H9 (cell line): ENCODE measurements around the gene TRIO. TPM values are rescaled to one million over a fixed set of nuclear protein-coding genes. Genes with fewer than 3 reads are reported as not detected.

Experiments used
- DNase-seq: peaks from one replicate; pipeline ENCODE4 v3.0.0-alpha.2; 2017
- H2AFZ ChIP-seq: one replicate; pipeline ENCODE4 v1.6.1; 2013; ENCODE audit warnings: mild to moderate bottlenecking, low read length, control low read depth, moderate library complexity
- H2AK5ac ChIP-seq: 2 replicates; pipeline ENCODE4 v1.6.1; 2013; ENCODE audit warnings: low read length, control low read depth, mixed read lengths; ENCODE audit not compliant: insufficient read length
- H2BK120ac ChIP-seq: one replicate; pipeline ENCODE4 v1.6.1; 2013; ENCODE audit warnings: low read depth, mild to moderate bottlenecking, low read length, control low read depth, inconsistent platforms; ENCODE audit not compliant: poor library complexity, severe bottlenecking
- H2BK12ac ChIP-seq: 2 replicates; pipeline ENCODE4 v1.6.1; 2013; ENCODE audit warnings: low read length, control low read depth, mixed read lengths, low read depth; ENCODE audit not compliant: insufficient read length
- H2BK15ac ChIP-seq: 2 replicates; pipeline ENCODE4 v1.6.1; 2013; ENCODE audit warnings: low read depth, low read length, control low read depth
- H2BK20ac ChIP-seq: one replicate; pipeline ENCODE4 v1.6.1; 2013; ENCODE audit warnings: low read depth, mild to moderate bottlenecking, low read length, control low read depth, inconsistent platforms; ENCODE audit not compliant: poor library complexity, severe bottlenecking
- H2BK5ac ChIP-seq: 2 replicates; pipeline ENCODE4 v1.6.1; 2013; ENCODE audit warnings: low read length, control low read depth, mixed read lengths; ENCODE audit not compliant: insufficient read length
- H3K14ac ChIP-seq: 2 replicates; pipeline ENCODE4 v1.6.1; 2013; ENCODE audit warnings: low read length, control low read depth; ENCODE audit not compliant: insufficient read depth
- H3K18ac ChIP-seq: 2 replicates; pipeline ENCODE4 v1.6.1; 2013; ENCODE audit warnings: low read depth, mild to moderate bottlenecking, mixed read lengths, low read length, control low read depth; ENCODE audit not compliant: insufficient read length
- H3K23ac ChIP-seq: 2 replicates; pipeline ENCODE4 v1.6.1; 2013; ENCODE audit warnings: low read length, control low read depth, mixed read lengths, low read depth; ENCODE audit not compliant: insufficient read length
- H3K23me2 ChIP-seq: 2 replicates; pipeline ENCODE4 v1.6.1; 2013; ENCODE audit warnings: low read depth, mild to moderate bottlenecking, mixed read lengths, low read length, control low read depth; ENCODE audit not compliant: insufficient read length, poor library complexity, severe bottlenecking
- H3K27ac ChIP-seq: 2 replicates; pipeline ENCODE4 v1.5.1; 2013; ENCODE audit warnings: low read length, control low read depth, mixed read lengths, low read depth; ENCODE audit not compliant: insufficient read length
- H3K27me3 ChIP-seq: 2 replicates; pipeline ENCODE4 v1.6.1; 2013; ENCODE audit warnings: low read length, control low read depth, inconsistent platforms; ENCODE audit not compliant: insufficient read depth
- H3K4ac ChIP-seq: 2 replicates; pipeline ENCODE4 v1.6.1; 2013; ENCODE audit warnings: low read depth, mild to moderate bottlenecking, control low read depth, inconsistent platforms, low read length, moderate library complexity
- H3K4me1 ChIP-seq: 2 replicates; pipeline ENCODE4 v1.6.1; 2013; ENCODE audit warnings: low read length, control low read depth, inconsistent platforms; ENCODE audit not compliant: insufficient read depth
- H3K4me2 ChIP-seq: 2 replicates; pipeline ENCODE4 v1.6.1; 2013; ENCODE audit warnings: low read length, control low read depth, mixed read lengths; ENCODE audit not compliant: insufficient read length, insufficient read depth
- H3K56ac ChIP-seq: 2 replicates; pipeline ENCODE4 v1.6.1; 2013; ENCODE audit warnings: low read depth, mild to moderate bottlenecking, mixed read lengths, low read length, control low read depth; ENCODE audit not compliant: insufficient read length
- H3K79me1 ChIP-seq: 2 replicates; pipeline ENCODE4 v1.6.1; 2013; ENCODE audit warnings: low read depth, mild to moderate bottlenecking, moderate library complexity, low read length, control low read depth, inconsistent platforms; ENCODE audit not compliant: insufficient read depth, poor library complexity, severe bottlenecking
- H3K79me2 ChIP-seq: 2 replicates; pipeline ENCODE4 v1.6.1; 2013; ENCODE audit warnings: low read length, control low read depth, inconsistent platforms; ENCODE audit not compliant: insufficient read depth
- H3K9ac ChIP-seq: 2 replicates; pipeline ENCODE4 v1.6.1; 2013; ENCODE audit warnings: low read length, control low read depth, mixed read lengths; ENCODE audit not compliant: insufficient read length; ENCODE audit errors: extremely low read depth
- H3K9me3 ChIP-seq: one replicate; pipeline ENCODE4 v1.6.1; 2013; ENCODE audit warnings: low read depth, low read length, inconsistent platforms; ENCODE audit not compliant: control insufficient read depth
- H3T11ph ChIP-seq: one replicate; pipeline ENCODE4 v1.6.1; 2013; ENCODE audit warnings: mild to moderate bottlenecking, low read length, control low read depth, inconsistent platforms
- H4K20me1 ChIP-seq: one replicate; pipeline ENCODE4 v1.6.1; 2013; ENCODE audit not compliant: control insufficient read depth, insufficient read length, insufficient read depth
- H4K5ac ChIP-seq: 2 replicates; pipeline ENCODE4 v1.6.1; 2013; ENCODE audit warnings: low read depth, mild to moderate bottlenecking, mixed read lengths, low read length, control low read depth; ENCODE audit not compliant: insufficient read length
- H4K8ac ChIP-seq: replicated peaks from 2 replicates; pipeline ENCODE4 v1.6.1; 2013; ENCODE audit warnings: low read length, control low read depth, mixed read lengths, low read depth; ENCODE audit not compliant: insufficient read length
- H4K91ac ChIP-seq: 2 replicates; pipeline ENCODE4 v1.6.1; 2013; ENCODE audit warnings: low read depth, mild to moderate bottlenecking, moderate library complexity, mixed read lengths, low read length, control low read depth; ENCODE audit not compliant: insufficient read length
- H3K27ac Mint-ChIP-seq, 3 experiments: 2 replicates in 2 of 3; 3 replicates in 1 of 3; pipeline ENCODE4 v1.8.0; 2020 to 2021; ENCODE audit warnings: mixed read lengths in 3 of 3, mild to moderate bottlenecking in 1 of 3, moderate library complexity in 1 of 3
- H3K27me3 Mint-ChIP-seq: 2 replicates; pipeline ENCODE4 v1.8.0; 2021; ENCODE audit warnings: low read depth, mild to moderate bottlenecking, moderate library complexity, mixed read lengths
- H3K36me3 Mint-ChIP-seq, 3 experiments: 2 replicates in 2 of 3; 3 replicates in 1 of 3; pipeline ENCODE4 v1.8.0; 2020 to 2021; ENCODE audit warnings: low read depth in 3 of 3, mixed read lengths in 3 of 3; ENCODE audit not compliant: insufficient read depth in 1 of 3
- H3K4me1 Mint-ChIP-seq, 2 experiments: 2 replicates each; pipeline ENCODE4 v1.8.0; 2020; ENCODE audit warnings: mixed read lengths in 2 of 2
- H3K4me3 Mint-ChIP-seq, 2 experiments: 2 replicates in 1 of 2; 3 replicates in 1 of 2; pipeline ENCODE4 v1.8.0; 2020 to 2021; ENCODE audit warnings: mild to moderate bottlenecking in 2 of 2, mixed read lengths in 2 of 2, moderate library complexity in 1 of 2
- H3K9me3 Mint-ChIP-seq, 2 experiments: 2 replicates in 1 of 2; 3 replicates in 1 of 2; pipeline ENCODE4 v1.8.0; 2020; ENCODE audit warnings: mild to moderate bottlenecking in 2 of 2, mixed read lengths in 2 of 2, moderate library complexity in 1 of 2
- WGBS: extraction: QIAGEN DNeasy Blood & Tissue Kit; methylation state at CpG from one replicate; pipeline ENCODE4 v1.1.7; 2013; ENCODE audit warnings: missing lambda C conversion rate, low lambda C conversion rate, mixed read lengths; ENCODE audit not compliant: insufficient read length; ENCODE audit errors: extremely low coverage; 5-methylcytosine and 5-hydroxymethylcytosine counted together
- total RNA-seq: library from RNA; stranded (reverse); gene quantifications from 2 replicates; pipeline ENCODE4 v1.2.1, GENCODE V29; 2021
- TF ChIP-seq, protein P1 (sequence below): fragments of 200-600 bp; sonication (generic); conservative IDR thresholded peaks from 3 replicates; pipeline ENCODE4 v1.8.0; 2021; ENCODE audit warnings: antibody characterized with exemption, mild to moderate bottlenecking

The TRIO gene
- total RNA-seq, 1 experiment from 2014 or later, result 87.8 TPM

DNA sequence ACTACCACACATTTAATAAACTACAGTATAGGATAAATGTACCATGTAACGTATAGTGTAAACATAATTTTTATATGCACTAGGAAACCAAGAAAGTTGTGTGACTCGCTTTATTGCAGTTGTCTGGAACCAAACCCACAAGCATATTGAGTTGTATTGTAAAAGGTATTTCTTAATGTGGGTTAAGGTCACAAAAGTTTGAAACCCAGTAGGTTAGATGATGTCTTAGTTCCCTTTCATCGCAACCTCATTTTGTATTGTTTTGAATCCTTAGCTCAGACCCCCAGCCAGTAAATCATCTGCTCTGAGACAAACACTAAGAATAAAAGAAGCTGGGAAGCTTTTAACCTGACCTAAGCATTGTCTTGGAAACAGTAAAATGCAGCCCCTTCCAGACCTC, 79.1 kb downstream of the TRIO start:
- no peaks in the 10 kb centered on the region for H3K27me3 ChIP-seq
- Mint-ChIP-seq H3K9me3 (no peaks in the 10 kb centered on the region), H3K36me3 (peaks cover 0 to 4% (median 0%) of the 10 kb centered on the region in 3 experiments; a peak in 2 of 7 replicates), H3K27ac (no peak overlapping the region), H3K4me3 (no peak overlapping the region), H3K4me1 (peaks cover 74 to 79% of the 10 kb centered on the region in 2 experiments), H3K27me3 (no peaks in the 10 kb centered on the region)
- H3K4me1 ChIP-seq, result peaks cover 22% of the 10 kb centered on the region
- no peak overlapping the region for H2BK5ac ChIP-seq
- peaks cover 2% of the 10 kb centered on the region for H3K79me1 ChIP-seq
- no peaks in the 10 kb centered on the region for H3K9me3 ChIP-seq
- H4K20me1 ChIP-seq, result no peaks in the 10 kb centered on the region
- H3K23me2 ChIP-seq, result no peaks in the 10 kb centered on the region
- H3T11ph ChIP-seq, result no peak overlapping the region
- no peak overlapping the region for H3K23ac ChIP-seq
- H4K91ac ChIP-seq, result no peak overlapping the region
- no peak overlapping the region for H2BK20ac ChIP-seq
- H3K4me2 ChIP-seq, result no peak overlapping the region
- DNase-seq, result no peak
- H2BK12ac ChIP-seq, result no peak overlapping the region
- H2AFZ ChIP-seq, result no peak overlapping the region
- H3K14ac ChIP-seq, result no peak overlapping the region
- TF ChIP-seq, protein P1, sequence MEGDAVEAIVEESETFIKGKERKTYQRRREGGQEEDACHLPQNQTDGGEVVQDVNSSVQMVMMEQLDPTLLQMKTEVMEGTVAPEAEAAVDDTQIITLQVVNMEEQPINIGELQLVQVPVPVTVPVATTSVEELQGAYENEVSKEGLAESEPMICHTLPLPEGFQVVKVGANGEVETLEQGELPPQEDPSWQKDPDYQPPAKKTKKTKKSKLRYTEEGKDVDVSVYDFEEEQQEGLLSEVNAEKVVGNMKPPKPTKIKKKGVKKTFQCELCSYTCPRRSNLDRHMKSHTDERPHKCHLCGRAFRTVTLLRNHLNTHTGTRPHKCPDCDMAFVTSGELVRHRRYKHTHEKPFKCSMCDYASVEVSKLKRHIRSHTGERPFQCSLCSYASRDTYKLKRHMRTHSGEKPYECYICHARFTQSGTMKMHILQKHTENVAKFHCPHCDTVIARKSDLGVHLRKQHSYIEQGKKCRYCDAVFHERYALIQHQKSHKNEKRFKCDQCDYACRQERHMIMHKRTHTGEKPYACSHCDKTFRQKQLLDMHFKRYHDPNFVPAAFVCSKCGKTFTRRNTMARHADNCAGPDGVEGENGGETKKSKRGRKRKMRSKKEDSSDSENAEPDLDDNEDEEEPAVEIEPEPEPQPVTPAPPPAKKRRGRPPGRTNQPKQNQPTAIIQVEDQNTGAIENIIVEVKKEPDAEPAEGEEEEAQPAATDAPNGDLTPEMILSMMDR, result no peak
- H4K8ac ChIP-seq, result no peak overlapping the region
- no peak overlapping the region for H2BK120ac ChIP-seq
- no peak overlapping the region for H2BK15ac ChIP-seq
- H3K18ac ChIP-seq, result no peak overlapping the region
- no peak overlapping the region for H3K56ac ChIP-seq
- H3K79me2 ChIP-seq, result peaks cover 23% of the 10 kb centered on the region; the same call in 1 of the 2 replicates
- no peak overlapping the region for H3K9ac ChIP-seq
- H2AK5ac ChIP-seq, result no peak overlapping the region
- H3K27ac ChIP-seq, result no peak overlapping the region
- no CpG with 5 or more reads among the region's 3 CpGs for WGBS
- no peak overlapping the region for H3K4ac ChIP-seq
- no peak overlapping the region for H4K5ac ChIP-seq
